Endothelial cell of umbilical vein (primary cell): ENCODE data around the gene CDR2L. TPM values are rescaled to one million over a fixed set of nuclear protein-coding genes. Genes with fewer than 3 reads are reported as not detected.

Experiments
- BruUV-seq: library from RNA; stranded (reverse); fragments of 400-500 nt; replicated peaks from 2 replicates; lab custom pipeline; 2021; lab: Mats Ljungman, UMichigan
- CTCF ChIA-PET: fragments of 300-600, 350-600 bp; sonication (Branson Sonifier 250); formaldehyde crosslinking; loops from one replicate; lab custom pipeline; 2021; ENCODE audit warnings: antibody characterized with exemption, inconsistent platforms; lab: Charles Lee
- POLR2A ChIA-PET: fragments of 300-600, 350-600 bp; sonication (Branson Sonifier 250); formaldehyde crosslinking; loops from one replicate; lab custom pipeline; 2021; ENCODE audit warnings: antibody characterized with exemption, inconsistent platforms; lab: Charles Lee
- DNase-seq: peaks from one replicate; pipeline ENCODE4 v3.0.0-alpha.2; 2011; ENCODE audit warnings: low read depth, low spot score
- FAIRE-seq: peaks from 2 replicates; lab custom pipeline; 2011; peaks lifted over from hg19 to GRCh38; lab: Jason Lieb, UNC
- H2AFZ ChIP-seq: 2 replicates; pipeline ENCODE4 v1.6.0; 2012; ENCODE audit warnings: low read depth, low read length, control low read depth, inconsistent platforms
- H3K27ac ChIP-seq: 2 replicates; pipeline ENCODE4 v1.5.1; 2011; ENCODE audit warnings: low read depth, mild to moderate bottlenecking, control low read depth, low read length, moderate library complexity; ENCODE audit not compliant: insufficient read depth
- H3K27me3 ChIP-seq, 2 experiments: 2 replicates each; pipeline versions ENCODE4 v1.6.0 to v1.6.1; 2011; ENCODE audit warnings: low read length in 2 of 2, mixed read lengths in 1 of 2; ENCODE audit not compliant: control insufficient read depth in 2 of 2, insufficient read depth in 2 of 2
- H3K36me3 ChIP-seq, 2 experiments: 2 replicates in 1 of 2; 3 replicates in 1 of 2; pipeline ENCODE4 v1.5.1; 2011; ENCODE audit warnings: low read length in 2 of 2, mild to moderate bottlenecking in 1 of 2, moderate library complexity in 1 of 2; ENCODE audit not compliant: control insufficient read depth in 2 of 2, insufficient read depth in 2 of 2; ENCODE audit errors: extremely low read depth in 1 of 2
- H3K4me1 ChIP-seq: 3 replicates; pipeline ENCODE4 v1.5.1; 2011; ENCODE audit warnings: mild to moderate bottlenecking, low read length; ENCODE audit not compliant: control insufficient read depth, insufficient read depth; ENCODE audit errors: extremely low read depth
- H3K4me2 ChIP-seq: 2 replicates; pipeline ENCODE4 v1.6.1; 2011; ENCODE audit warnings: low read length, control low read depth, mixed read lengths; ENCODE audit not compliant: insufficient read depth
- H3K4me3 ChIP-seq, 3 experiments: fragments of 200-600 bp in 1 of 3; sonication (generic), shearing (Covaris generic) in 1 of 3; replicated peaks in 1 of 3; 2 replicates each; pipeline ENCODE4 v1.5.1; 2011 to 2016; ENCODE audit warnings: control low read depth in 3 of 3, low read length in 3 of 3, mild to moderate bottlenecking in 2 of 3, inconsistent platforms in 1 of 3, low read depth in 1 of 3, moderate library complexity in 1 of 3; ENCODE audit not compliant: insufficient read depth in 1 of 3
- H3K79me2 ChIP-seq: 2 replicates; pipeline ENCODE4 v1.6.0; 2012; ENCODE audit warnings: low read length, inconsistent platforms; ENCODE audit not compliant: control insufficient read depth, insufficient read depth
- H3K9ac ChIP-seq: replicated peaks from 2 replicates; pipeline ENCODE3; 2011; ENCODE audit warnings: low read length, control low read depth; ENCODE audit not compliant: insufficient read depth; ENCODE audit errors: extremely low read depth
- H3K9me1 ChIP-seq: replicated peaks from 3 replicates; pipeline ENCODE4 v1.6.0; 2011; ENCODE audit warnings: mild to moderate bottlenecking, low read length; ENCODE audit not compliant: control insufficient read depth, insufficient read depth; ENCODE audit errors: extremely low read depth
- H3K9me3 ChIP-seq: replicated peaks from 2 replicates; pipeline ENCODE4 v1.5.1; 2012; ENCODE audit warnings: low read length, inconsistent platforms; ENCODE audit not compliant: control insufficient read depth, insufficient read depth
- H4K20me1 ChIP-seq: replicated peaks from 2 replicates; pipeline ENCODE3; 2011; ENCODE audit warnings: mild to moderate bottlenecking, low read length; ENCODE audit not compliant: control insufficient read depth, insufficient read depth; ENCODE audit errors: extremely low read depth
- CTCF ChIP-seq, 2 donors: IDR thresholded peaks; 1 replicate in 1 of 2; 2 replicates in 1 of 2; pipeline ENCODE4 v1.5.1; 2011; ENCODE audit warnings: low read length in 2 of 2, mild to moderate bottlenecking in 2 of 2, moderate library complexity in 2 of 2, control low read depth in 1 of 2, inconsistent platforms in 1 of 2, low read depth in 1 of 2; ENCODE audit not compliant: insufficient read depth in 1 of 2; ENCODE audit errors: extremely low read depth in 1 of 2
- EZH2 ChIP-seq: IDR thresholded peaks from 2 replicates; pipeline ENCODE4 v1.6.1; 2012; ENCODE audit warnings: borderline replicate concordance, low read depth, mild to moderate bottlenecking, moderate library complexity, low read length, inconsistent platforms; ENCODE audit not compliant: severe bottlenecking
- POLR2A ChIP-seq: IDR thresholded peaks from 2 replicates; pipeline ENCODE4 v1.6.1; 2012; ENCODE audit warnings: low read depth, mild to moderate bottlenecking, control low read depth, low read length
- POLR2AphosphoS5 ChIP-seq: IDR thresholded peaks from 2 replicates; pipeline ENCODE4 v1.6.1; 2012; ENCODE audit warnings: low read depth, mild to moderate bottlenecking, control low read depth, low read length, moderate library complexity; ENCODE audit not compliant: insufficient read depth
- dilution Hi-C: fragments of 300-500 bp; cut with MboI; formaldehyde crosslinking; loops from one replicate; pipeline ENCODE4 v1.15.0; 2019; ENCODE audit warnings: low sequenced_read_pairs; ENCODE audit not compliant: extremely low pct_ligation_motif_present
- intact Hi-C: fragments of 100-400 bp; cut with micrococcal nuclease; formaldehyde crosslinking; loops from one replicate; pipeline ENCODE4 v1.10.0; 2022
- polyA plus RNA-seq, 4 experiments: library from polyadenylated mRNA; depleted of rRNA in 3 of 4; stranded (reverse) in 3 of 4; unstranded in 1 of 4; fragments of >200 nt; gene quantifications; 2 replicates each; pipeline versions ENCODE4 v1.2.1 to v1.2.3, GENCODE V29; 2011 to 2012; ENCODE audit warnings: missing spikeins in 1 of 4
- total RNA-seq: library from RNA; stranded (reverse); gene quantifications from 2 replicates; pipeline ENCODE4 v1.2.3, GENCODE V29; 2021

The CDR2L gene
- total and polyA plus RNA-seq, 2 donors (not counting 3 experiments of a cell fraction or from before 2014, with no cell fraction given): 22.2 to 34.9 TPM

DNA sequence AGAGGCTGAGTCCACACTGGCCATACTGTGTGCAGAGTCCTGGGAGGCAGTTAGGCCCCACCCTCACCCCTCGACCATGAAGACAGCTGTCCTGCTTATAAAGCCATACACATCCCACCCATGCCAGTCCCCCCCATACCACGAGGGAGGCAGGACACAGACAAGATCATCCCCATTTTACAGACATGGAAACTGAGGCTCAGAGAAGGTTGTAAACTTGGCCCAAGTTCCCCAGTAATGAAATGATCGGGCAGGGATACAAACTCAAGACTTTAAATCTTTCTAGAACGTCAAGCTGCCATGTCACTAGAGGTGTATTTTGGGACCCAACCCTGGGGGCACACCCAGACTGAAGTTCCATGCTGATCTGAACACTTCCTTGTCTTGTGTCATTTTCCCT lies 31.3 kb upstream of the CDR2L start:
- Histone ChIP-seq H3K4me1 (no peaks in the 10 kb centered on the region), H3K9me3 (no peaks in the 10 kb centered on the region), H4K20me1 (no peaks in the 10 kb centered on the region), H3K79me2 (no peaks in the 10 kb centered on the region), H3K4me2 (no peak overlapping the region), H3K27me3 (no peaks in the 10 kb centered on the region), H3K36me3 (no peaks in the 10 kb centered on the region), H3K9me1 (no peaks in the 10 kb centered on the region), H3K4me3 (no peak overlapping the region), H2AFZ (no peak overlapping the region), H3K27ac (no peak overlapping the region), H3K9ac (no peak overlapping the region)
- ChIA-PET POLR2A (no interaction called here), CTCF (interaction anchor here (1.1 to 4.6 kb wide), 4 partner anchors 16 to 165 kb away, joined by 3 to 58 read pairs (median 15); partner anchors contain the start of genes HID1 and OTOP2)
- dilution Hi-C loops: no loop called here
- BruUV-seq: no TSS peak
- FAIRE-seq (no peak), DNase-seq (no peak)
- intact Hi-C loops: no loop called here
- TF ChIP-seq POLR2A (no peak), POLR2AphosphoS5 (no peak)

DNA sequence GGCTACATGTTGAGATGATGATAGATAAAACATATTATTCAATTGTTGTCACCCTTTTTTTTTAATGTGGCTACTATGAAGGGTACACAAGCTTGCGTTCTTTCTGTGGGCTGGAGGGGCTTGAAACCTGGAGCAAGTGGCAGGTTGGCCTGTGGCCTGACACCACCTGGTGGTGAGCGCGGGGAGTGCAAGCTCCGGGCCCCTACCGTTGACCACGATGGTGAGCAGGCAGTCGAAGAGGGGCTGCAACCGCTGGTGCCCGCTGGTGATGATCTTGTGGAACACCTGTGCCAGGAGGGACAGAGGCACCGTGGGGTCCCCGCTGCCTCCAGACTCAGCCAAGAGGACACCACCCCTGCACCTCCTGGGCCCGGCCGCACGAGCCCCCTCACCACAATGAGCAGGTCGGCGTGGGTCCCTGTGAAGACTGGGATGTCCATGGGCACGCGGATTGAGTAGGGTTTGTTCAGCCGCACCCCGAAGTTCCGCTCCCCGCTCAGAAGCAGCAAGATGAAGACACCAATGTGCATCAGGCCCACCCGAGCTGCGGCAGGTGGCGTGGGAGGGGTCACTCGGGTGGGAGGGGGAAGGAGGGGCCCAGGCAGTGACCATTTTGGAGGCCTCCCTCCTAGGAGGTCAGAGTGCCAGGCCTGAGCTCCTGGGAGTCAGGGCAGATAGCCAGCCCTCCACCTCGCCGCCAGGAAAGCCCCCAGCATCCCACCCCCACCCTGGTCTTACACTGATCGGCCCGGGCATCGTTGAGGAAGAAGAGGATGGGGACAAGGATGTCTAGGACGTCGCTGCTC lies 29.3 kb upstream of the CDR2L start:
- H3K4me1 ChIP-seq: no peaks in the 10 kb centered on the region
- dilution Hi-C loops: no loop called here

More for the DNA sequence above, 29.3 kb upstream of the CDR2L start:
- BruUV-seq: no TSS peak
- Histone ChIP-seq H3K79me2 (no peaks in the 10 kb centered on the region), H3K27me3 (no peaks in the 10 kb centered on the region), H3K4me2 (no peak overlapping the region), H2AFZ (no peak overlapping the region), H3K9ac (no peak overlapping the region), H3K27ac (no peak overlapping the region), H3K4me3 (no peak overlapping the region), H3K9me1 (no peaks in the 10 kb centered on the region), H3K9me3 (no peaks in the 10 kb centered on the region), H4K20me1 (no peaks in the 10 kb centered on the region), H3K36me3 (no peaks in the 10 kb centered on the region)
- intact Hi-C loops: loop anchor here (1.0 kb wide), 2 partner anchors 35 to 167 kb away; partner anchors contain the start of gene USH1G
- no peak for TF ChIP-seq EZH2
- peak; percentile 86 to 98 for TF ChIP-seq CTCF (IDR thresholded peaks at IDR 0.05; ENCODE audit: extremely low read depth in 1 of 2, insufficient read depth in 1 of 2, low read depth in 1 of 2, low read length in 2 of 2)
- CTCF ChIA-PET: interaction anchor here (0.6 to 4.6 kb wide), 38 partner anchors 9 to 579 kb away, joined by 3 to 58 read pairs (median 5); partner anchors contain the start of genes CDR2L, FDXR, HID1 and MRPL58
- peak; percentile 59 for DNase-seq
- POLR2A ChIA-PET: interaction anchor here (0.6 to 1.0 kb wide), 3 partner anchors 13 to 115 kb away, joined by 3 read pairs; no protein-coding TSS in a partner anchor
- FAIRE-seq: peak; percentile 82
